SU-DHL-6 (cell line): ENCODE measurements around the gene EDEM3.
A peak's percentile ranks its signal among the peaks of the same experiment; 100 is the strongest.

Source experiments
- H2AFZ ChIP-seq: fragments of 200-600 bp; sonication (generic); 2 replicates; pipeline ENCODE4 v1.6.1; 2014; ENCODE audit warnings: low read depth, mild to moderate bottlenecking, moderate library complexity, mixed read lengths, antibody characterized with exemption, low read length; ENCODE audit not compliant: severe bottlenecking
- H3F3A ChIP-seq: fragments of 200-600 bp; shearing (Covaris generic); 2 replicates; pipeline ENCODE4 v1.6.0; 2016; ENCODE audit warnings: antibody characterized with exemption, mild to moderate bottlenecking; ENCODE audit not compliant: insufficient read depth
- H3K27ac ChIP-seq: fragments of 200-600 bp; sonication (generic); 2 replicates; pipeline ENCODE4 v1.5.1; 2016; ENCODE audit warnings: low read depth, mild to moderate bottlenecking, low read length, moderate library complexity, mixed read lengths
- H3K27me3 ChIP-seq: fragments of 200-600 bp; sonication (generic), shearing (Covaris generic); 2 replicates; pipeline ENCODE4 v1.6.0; 2014; ENCODE audit warnings: mild to moderate bottlenecking, low read length
- H3K36me3 ChIP-seq: fragments of 200-600 bp; sonication (generic); 2 replicates; pipeline ENCODE4 v1.6.1; 2014; ENCODE audit warnings: mild to moderate bottlenecking, low read length, mixed read lengths
- H3K4me2 ChIP-seq: fragments of 300-600, 200-600 bp; shearing (Covaris generic), sonication (generic); 2 replicates; pipeline ENCODE4 v1.6.0; 2014; ENCODE audit warnings: low read length, low read depth, mild to moderate bottlenecking; ENCODE audit not compliant: poor library complexity, severe bottlenecking
- H3K4me3 ChIP-seq: fragments of 200-600 bp; sonication (generic); 2 replicates; pipeline ENCODE4 v1.5.1; 2014; ENCODE audit warnings: antibody characterized with exemption, low read length, mild to moderate bottlenecking, mixed read lengths; ENCODE audit not compliant: insufficient read depth, poor library complexity, severe bottlenecking
- H3K79me2 ChIP-seq: fragments of 200-600 bp; sonication (generic); 2 replicates; pipeline ENCODE4 v1.6.1; 2014; ENCODE audit warnings: mild to moderate bottlenecking, low read length, moderate library complexity; ENCODE audit not compliant: insufficient read depth
- H3K9ac ChIP-seq: fragments of 200-600 bp; sonication (generic); 2 replicates; pipeline ENCODE4 v1.7.0; 2014; ENCODE audit warnings: mild to moderate bottlenecking, low read length
- H3K9me2 ChIP-seq: fragments of 200-600 bp; sonication (generic); replicated peaks from 2 replicates; pipeline ENCODE4 v1.6.1; 2014; ENCODE audit warnings: low read length; ENCODE audit not compliant: insufficient read depth
- H3K9me3 ChIP-seq: fragments of 200-600 bp; sonication (generic); 2 replicates; pipeline ENCODE4 v1.6.1; 2014; ENCODE audit warnings: low read length, mixed read lengths; ENCODE audit not compliant: insufficient read depth
- H4K20me1 ChIP-seq: fragments of 200-600 bp; sonication (generic); 2 replicates; pipeline ENCODE4 v1.6.1; 2014; ENCODE audit warnings: low read depth, mild to moderate bottlenecking, antibody characterized with exemption, low read length, moderate library complexity, mixed read lengths
- EZH2phosphoT487 ChIP-seq: fragments of 200-600 bp; sonication (generic), shearing (Covaris generic); conservative IDR thresholded peaks from 2 replicates; pipeline ENCODE4 v1.6.1; 2018; ENCODE audit warnings: mild to moderate bottlenecking, antibody characterized with exemption, low read length, moderate library complexity, mixed read lengths
- TF ChIP-seq, protein P1 (sequence below): fragments of 200-600 bp; sonication (generic); IDR thresholded peaks from one replicate; pipeline ENCODE4 v1.5.1; 2017; ENCODE audit warnings: antibody characterized with exemption, mild to moderate bottlenecking, low read length, moderate library complexity; ENCODE audit not compliant: insufficient read depth, poor library complexity, severe bottlenecking

Gene EDEM3

DNA sequence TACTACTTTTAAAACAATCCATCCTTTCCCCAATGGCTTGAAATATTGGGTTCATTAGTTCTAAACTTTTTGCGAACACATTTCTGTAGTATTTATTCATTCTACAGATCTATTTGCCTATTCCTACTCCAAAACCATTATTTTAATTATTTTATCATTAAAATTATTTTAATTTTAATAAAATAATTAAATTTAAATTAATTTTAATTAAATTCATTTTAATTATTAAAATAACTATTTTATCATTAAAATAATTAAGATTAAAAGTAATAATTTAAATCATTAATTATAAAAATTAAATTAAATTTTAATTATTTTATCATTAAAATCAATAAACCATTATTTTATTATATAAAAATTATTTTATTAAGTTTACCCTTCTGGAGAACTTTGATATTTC, 15.6 kb downstream of the EDEM3 start:
- H3F3A ChIP-seq: 0 out of 2 replicates have a peak, but pooled peaks cover 4% of the 10 kb centered on the region
- no peak for TF ChIP-seq EZH2phosphoT487
- TF ChIP-seq, protein P1, sequence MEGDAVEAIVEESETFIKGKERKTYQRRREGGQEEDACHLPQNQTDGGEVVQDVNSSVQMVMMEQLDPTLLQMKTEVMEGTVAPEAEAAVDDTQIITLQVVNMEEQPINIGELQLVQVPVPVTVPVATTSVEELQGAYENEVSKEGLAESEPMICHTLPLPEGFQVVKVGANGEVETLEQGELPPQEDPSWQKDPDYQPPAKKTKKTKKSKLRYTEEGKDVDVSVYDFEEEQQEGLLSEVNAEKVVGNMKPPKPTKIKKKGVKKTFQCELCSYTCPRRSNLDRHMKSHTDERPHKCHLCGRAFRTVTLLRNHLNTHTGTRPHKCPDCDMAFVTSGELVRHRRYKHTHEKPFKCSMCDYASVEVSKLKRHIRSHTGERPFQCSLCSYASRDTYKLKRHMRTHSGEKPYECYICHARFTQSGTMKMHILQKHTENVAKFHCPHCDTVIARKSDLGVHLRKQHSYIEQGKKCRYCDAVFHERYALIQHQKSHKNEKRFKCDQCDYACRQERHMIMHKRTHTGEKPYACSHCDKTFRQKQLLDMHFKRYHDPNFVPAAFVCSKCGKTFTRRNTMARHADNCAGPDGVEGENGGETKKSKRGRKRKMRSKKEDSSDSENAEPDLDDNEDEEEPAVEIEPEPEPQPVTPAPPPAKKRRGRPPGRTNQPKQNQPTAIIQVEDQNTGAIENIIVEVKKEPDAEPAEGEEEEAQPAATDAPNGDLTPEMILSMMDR: no peak
- H3K27ac ChIP-seq: no peak overlapping the region
- peaks cover 21% of the 10 kb centered on the region for H3K36me3 ChIP-seq
- no peaks in the 10 kb centered on the region for H4K20me1 ChIP-seq
- no peaks in the 10 kb centered on the region for H3K9me2 ChIP-seq
- H3K27me3 ChIP-seq: no peaks in the 10 kb centered on the region
- no peak overlapping the region for H2AFZ ChIP-seq
- H3K9ac ChIP-seq: no peak overlapping the region
- no peaks in the 10 kb centered on the region for H3K9me3 ChIP-seq
- H3K4me3 ChIP-seq: no peak overlapping the region
- H3K4me2 ChIP-seq: no peak overlapping the region
- peaks cover 13% of the 10 kb centered on the region for H3K79me2 ChIP-seq

DNA sequence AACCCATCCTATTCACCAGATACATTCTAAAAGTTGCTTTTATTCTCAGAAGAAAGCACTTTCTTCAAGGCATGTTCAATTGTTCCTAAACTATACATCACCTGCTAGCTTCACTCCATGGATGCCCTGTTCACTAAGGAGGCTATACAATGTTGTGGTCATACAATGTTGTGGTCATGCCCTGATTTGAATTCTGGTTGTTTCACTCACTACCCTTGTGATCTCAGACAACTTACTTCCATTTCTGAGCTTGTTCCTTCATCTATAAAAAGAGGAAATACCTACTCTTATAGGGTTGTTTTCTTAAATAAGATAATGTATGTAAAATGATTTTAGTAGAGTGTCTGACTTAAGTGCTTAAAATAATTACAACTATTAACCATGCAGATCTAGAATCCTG, 19.7 kb downstream of the EDEM3 start:
- TF ChIP-seq, protein P1: no peak
- TF ChIP-seq EZH2phosphoT487: no peak
- Histone ChIP-seq H2AFZ (no peak overlapping the region), H4K20me1 (no peaks in the 10 kb centered on the region), H3K4me3 (no peak overlapping the region), H3K27me3 (no peaks in the 10 kb centered on the region), H3K9ac (no peak overlapping the region), H3K27ac (peak overlapping the region; percentile 12; the same call in 1 of the 2 replicates), H3K36me3 (peaks cover 40% of the 10 kb centered on the region), H3K79me2 (peaks cover 6% of the 10 kb centered on the region; the same call in 1 of the 2 replicates), H3K9me2 (no peaks in the 10 kb centered on the region), H3K4me2 (no peak overlapping the region), H3K9me3 (no peaks in the 10 kb centered on the region), H3F3A (0 out of 2 replicates have a peak, but pooled peaks cover 4% of the 10 kb centered on the region)

DNA sequence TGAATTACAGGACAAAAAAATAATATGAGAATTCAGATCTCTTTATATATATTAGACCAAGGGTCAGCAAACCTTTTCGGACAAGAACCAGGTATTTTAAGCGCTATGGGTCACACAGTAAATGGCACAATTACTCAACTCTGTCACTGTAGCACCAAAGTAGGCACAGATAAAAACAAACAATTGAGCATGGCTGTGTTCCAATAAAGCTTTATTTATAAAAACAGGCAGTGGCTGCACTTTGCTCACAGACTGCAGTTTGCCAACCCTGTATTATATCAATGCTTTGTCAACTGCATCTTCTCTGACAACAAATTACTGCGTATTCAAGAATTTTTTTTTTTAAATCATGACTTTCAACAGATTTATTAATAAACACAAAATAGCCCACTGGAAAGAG, 29.8 kb downstream of the EDEM3 start:
- H3K4me2 ChIP-seq: no peak overlapping the region
- TF ChIP-seq, protein P1: no peak
- no peak for TF ChIP-seq EZH2phosphoT487
- no peaks in the 10 kb centered on the region; the same call in 1 of the 2 replicates for H3K79me2 ChIP-seq
- no peaks in the 10 kb centered on the region for H3K9me2 ChIP-seq
- H3K4me3 ChIP-seq: no peak overlapping the region
- peaks cover 54% of the 10 kb centered on the region; the same call in 1 of the 2 replicates for H3K36me3 ChIP-seq
- H3F3A ChIP-seq: 0 out of 2 replicates have a peak, but pooled peaks cover 3% of the 10 kb centered on the region
- no peaks in the 10 kb centered on the region for H3K9me3 ChIP-seq
- H4K20me1 ChIP-seq: no peaks in the 10 kb centered on the region
- no peak overlapping the region for H3K9ac ChIP-seq
- H2AFZ ChIP-seq: no peak overlapping the region
- H3K27me3 ChIP-seq: no peaks in the 10 kb centered on the region
- H3K27ac ChIP-seq: no peak overlapping the region
